Measurements from ENCODE around the gene SUN3. TPM values are rescaled to one million over a fixed set of nuclear protein-coding genes. Genes with fewer than 3 reads are reported as not detected.

The SUN3 gene
- total RNA-seq, 1 donor from 2014 or later, result not detected

- Histone ChIP-seq H3K4me1 (peaks cover 77% of the 10 kb centered on the region), H3K27me3 (ENCODE audit: low read depth) (no peaks in the 10 kb centered on the region), H3K36me3 (no peaks in the 10 kb centered on the region), H3K9me3 (replicated peaks) (no peaks in the 10 kb centered on the region), H3K4me3 (peak overlapping the region; percentile 46), H3K27ac (replicated peaks) (peak overlapping the region; percentile 93)
- peak; percentile 53 for DNase-seq
- no peak for TF ChIP-seq CTCF (IDR thresholded peaks at IDR 0.05; ENCODE audit: borderline replicate concordance)
- intact Hi-C loops (cut with micrococcal nuclease), result no loop called here
Observed at GRCh38 chr7:47940088-47941013, 88.6 kb downstream of the SUN3 start.

GRCh38 chr7:47939425-47940036, 89.4 kb downstream of the SUN3 start:
- peak overlapping the region; percentile 93 for H3K27ac ChIP-seq (replicated peaks)
- no peak overlapping the region for H3K4me3 ChIP-seq
- no peak for DNase-seq
- H3K36me3 ChIP-seq, result no peaks in the 10 kb centered on the region
- TF ChIP-seq CTCF (IDR thresholded peaks at IDR 0.05; ENCODE audit: borderline replicate concordance), result no peak
- H3K9me3 ChIP-seq (replicated peaks), result no peaks in the 10 kb centered on the region
- no peaks in the 10 kb centered on the region for H3K27me3 ChIP-seq (ENCODE audit: low read depth)
- H3K4me1 ChIP-seq, result peaks cover 69% of the 10 kb centered on the region
- intact Hi-C loops (cut with micrococcal nuclease), result no loop called here

DNA sequence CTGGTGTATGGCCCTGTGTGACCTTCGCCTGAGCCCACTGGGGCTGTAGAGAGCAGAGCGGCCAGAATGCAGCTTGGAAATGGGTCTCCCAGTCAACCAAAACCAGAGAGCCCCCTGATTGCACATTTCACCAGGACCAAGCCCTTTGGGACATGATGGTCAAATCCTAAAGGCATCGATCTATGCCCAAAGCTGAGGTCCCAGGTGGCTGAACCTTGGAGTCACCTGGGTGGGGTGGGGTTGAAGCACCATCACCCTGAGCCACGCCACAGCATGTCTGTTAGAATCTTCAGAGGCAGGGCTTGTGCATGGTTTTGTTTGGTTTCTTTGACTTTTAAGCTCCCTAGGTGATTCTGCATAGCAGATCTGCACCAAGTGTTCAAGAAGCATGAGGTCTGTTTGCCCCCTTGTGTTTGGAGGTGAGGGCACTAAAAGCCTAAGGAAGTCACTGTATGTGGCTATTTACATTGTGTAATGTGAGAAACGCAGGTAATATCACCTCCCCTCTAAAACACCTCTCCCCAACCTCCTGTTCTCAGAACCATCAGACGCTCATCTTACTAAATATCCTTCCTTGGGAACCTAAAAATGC, 90.2 kb downstream of the SUN3 start:
- Histone ChIP-seq H3K4me1 (peaks cover 64% of the 10 kb centered on the region), H3K27me3 (ENCODE audit: low read depth) (no peaks in the 10 kb centered on the region), H3K9me3 (replicated peaks) (no peaks in the 10 kb centered on the region), H3K4me3 (no peak overlapping the region), H3K36me3 (peaks cover 3% of the 10 kb centered on the region), H3K27ac (replicated peaks) (peak overlapping the region; percentile 93)
- intact Hi-C loops (cut with micrococcal nuclease), result no loop called here
- no peak for DNase-seq
- TF ChIP-seq CTCF (IDR thresholded peaks at IDR 0.05; ENCODE audit: borderline replicate concordance), result no peak

DNA sequence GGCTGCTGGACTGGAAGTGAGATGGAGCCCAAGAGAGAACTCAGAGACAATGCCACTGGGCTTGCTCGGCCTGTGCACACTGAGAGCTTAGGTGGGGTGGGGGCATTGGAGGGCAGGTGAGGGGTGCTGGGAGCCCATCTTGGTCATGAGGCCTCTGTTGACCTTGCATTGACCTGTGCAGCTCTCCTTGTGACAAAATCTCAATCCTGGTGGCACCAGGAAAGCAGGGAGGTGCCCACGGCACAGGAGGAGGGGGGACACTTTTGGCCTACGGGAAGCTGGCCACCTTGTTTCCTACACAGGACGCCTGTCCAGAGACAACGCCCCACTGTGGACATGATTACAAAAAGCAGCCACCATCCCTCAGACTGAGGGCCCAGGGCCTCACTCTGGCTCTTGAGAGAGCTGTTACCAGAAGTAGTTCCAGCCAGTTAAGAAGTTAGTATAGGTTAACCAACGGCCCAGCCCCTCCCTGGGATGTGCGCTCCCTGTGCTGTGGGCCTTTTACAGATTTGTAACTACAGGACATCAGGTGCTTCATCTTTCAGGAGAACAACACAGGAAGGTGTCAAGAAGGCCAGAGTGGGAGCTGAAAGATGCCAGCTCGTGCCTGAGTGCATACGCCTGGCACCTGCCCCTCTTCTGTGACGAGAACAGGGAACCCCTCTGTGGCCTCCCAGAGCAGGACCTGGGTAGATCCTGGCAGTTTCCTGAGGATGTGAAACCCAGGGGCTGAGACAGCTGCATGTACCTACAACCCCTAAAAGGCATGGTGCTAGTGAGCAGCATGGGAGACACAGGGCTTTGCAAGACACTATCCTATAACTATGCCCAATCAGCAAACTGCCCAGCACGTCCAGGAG, 91.0 kb downstream of the SUN3 start:
- H3K4me1 ChIP-seq, result peaks cover 61% of the 10 kb centered on the region
- intact Hi-C loops (cut with micrococcal nuclease), result no loop called here

More for the DNA sequence above, 91.0 kb downstream of the SUN3 start:
- Histone ChIP-seq H3K27me3 (ENCODE audit: low read depth) (no peaks in the 10 kb centered on the region), H3K4me3 (no peak overlapping the region), H3K36me3 (peaks cover 3% of the 10 kb centered on the region), H3K27ac (replicated peaks) (peak overlapping the region; percentile 4), H3K9me3 (replicated peaks) (no peaks in the 10 kb centered on the region)
- no peak for TF ChIP-seq CTCF (IDR thresholded peaks at IDR 0.05; ENCODE audit: borderline replicate concordance)
- no peak for DNase-seq

Other genes with a start within 250 kb of the SUN3 start
- 1.5 TPM for gene PKD1L1, start 80.6 kb downstream of the SUN3 start, total RNA-seq
- gene HUS1, start 49.5 kb downstream of the SUN3 start, total RNA-seq, result 26.4 TPM
- gene C7orf57, start 6.4 kb upstream of the SUN3 start, total RNA-seq, result not detected
- 19.8 TPM for gene UPP1, start 60.2 kb upstream of the SUN3 start, total RNA-seq
- gene ABCA13, start 142.4 kb upstream of the SUN3 start, total RNA-seq, result not detected

Measured in left ventricle myocardium inferior (tissue), 1 donor.